ENCODE results near the gene ADPRS. TPM values are rescaled to one million over a fixed set of nuclear protein-coding genes. Genes with fewer than 3 reads are reported as not detected.
A peak's percentile ranks its signal among the peaks of the same experiment; 100 is the strongest.

ADPRS gene
- total and polyA plus RNA-seq, 9 of the 15 experiments (the other 6 are each of a cell fraction or from before 2014, with no cell fraction given) = 5.9 to 40.0 (median 27.4) TPM

DNA sequence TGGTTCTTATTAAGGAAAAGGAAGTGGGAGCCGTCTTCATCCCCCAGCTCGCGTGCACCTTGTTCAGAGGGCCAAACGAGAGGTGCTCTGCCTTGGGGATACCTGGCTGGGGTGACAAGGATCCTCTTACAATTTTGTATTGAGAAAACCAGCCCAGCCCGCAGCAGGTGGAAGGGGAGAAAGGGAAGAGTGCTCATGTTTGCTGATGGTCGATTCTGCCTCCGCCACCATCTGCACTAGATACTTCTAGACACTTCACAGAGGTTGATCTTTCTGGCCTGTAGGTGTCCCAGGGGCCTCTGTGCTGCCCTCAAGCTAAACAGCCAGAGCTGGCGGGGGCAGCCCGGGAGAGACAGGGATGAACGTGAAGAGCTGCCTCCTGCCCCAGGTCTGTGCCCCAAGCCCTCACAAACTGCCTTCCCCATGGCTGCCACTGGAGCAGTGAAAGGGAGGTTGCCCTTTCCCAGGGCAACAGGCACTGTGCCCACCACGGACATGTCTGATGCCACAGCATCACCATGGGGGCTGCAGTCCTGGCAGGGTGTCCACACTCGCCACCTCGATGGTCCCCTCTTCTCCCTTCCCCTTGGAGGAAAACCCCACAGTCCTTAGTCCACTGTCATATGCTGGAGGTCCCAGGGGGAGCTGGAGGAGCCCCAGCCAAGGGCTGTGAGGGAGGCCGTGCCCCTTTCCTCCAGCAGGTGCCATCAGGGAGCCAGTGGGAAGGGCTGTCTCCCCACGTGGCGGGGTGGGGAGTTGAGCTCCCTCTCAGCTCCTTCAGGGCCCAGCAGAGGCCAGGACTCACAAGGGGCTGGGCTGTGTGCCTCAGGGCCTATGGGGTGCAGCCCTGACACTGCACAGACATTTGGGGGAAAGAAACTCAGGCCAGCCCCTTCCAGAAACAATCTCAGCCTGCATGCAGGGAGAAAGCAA is 8.1 kb downstream of the ADPRS start (continued):
- TF ChIP-seq, protein P1, sequence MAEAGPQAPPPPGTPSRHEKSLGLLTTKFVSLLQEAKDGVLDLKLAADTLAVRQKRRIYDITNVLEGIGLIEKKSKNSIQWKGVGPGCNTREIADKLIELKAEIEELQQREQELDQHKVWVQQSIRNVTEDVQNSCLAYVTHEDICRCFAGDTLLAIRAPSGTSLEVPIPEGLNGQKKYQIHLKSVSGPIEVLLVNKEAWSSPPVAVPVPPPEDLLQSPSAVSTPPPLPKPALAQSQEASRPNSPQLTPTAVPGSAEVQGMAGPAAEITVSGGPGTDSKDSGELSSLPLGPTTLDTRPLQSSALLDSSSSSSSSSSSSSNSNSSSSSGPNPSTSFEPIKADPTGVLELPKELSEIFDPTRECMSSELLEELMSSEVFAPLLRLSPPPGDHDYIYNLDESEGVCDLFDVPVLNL (CRISPR knock-in tag; IDR thresholded peaks at IDR 0.05; ENCODE audit: low read depth) = no peak
- TF ChIP-seq, protein P2, sequence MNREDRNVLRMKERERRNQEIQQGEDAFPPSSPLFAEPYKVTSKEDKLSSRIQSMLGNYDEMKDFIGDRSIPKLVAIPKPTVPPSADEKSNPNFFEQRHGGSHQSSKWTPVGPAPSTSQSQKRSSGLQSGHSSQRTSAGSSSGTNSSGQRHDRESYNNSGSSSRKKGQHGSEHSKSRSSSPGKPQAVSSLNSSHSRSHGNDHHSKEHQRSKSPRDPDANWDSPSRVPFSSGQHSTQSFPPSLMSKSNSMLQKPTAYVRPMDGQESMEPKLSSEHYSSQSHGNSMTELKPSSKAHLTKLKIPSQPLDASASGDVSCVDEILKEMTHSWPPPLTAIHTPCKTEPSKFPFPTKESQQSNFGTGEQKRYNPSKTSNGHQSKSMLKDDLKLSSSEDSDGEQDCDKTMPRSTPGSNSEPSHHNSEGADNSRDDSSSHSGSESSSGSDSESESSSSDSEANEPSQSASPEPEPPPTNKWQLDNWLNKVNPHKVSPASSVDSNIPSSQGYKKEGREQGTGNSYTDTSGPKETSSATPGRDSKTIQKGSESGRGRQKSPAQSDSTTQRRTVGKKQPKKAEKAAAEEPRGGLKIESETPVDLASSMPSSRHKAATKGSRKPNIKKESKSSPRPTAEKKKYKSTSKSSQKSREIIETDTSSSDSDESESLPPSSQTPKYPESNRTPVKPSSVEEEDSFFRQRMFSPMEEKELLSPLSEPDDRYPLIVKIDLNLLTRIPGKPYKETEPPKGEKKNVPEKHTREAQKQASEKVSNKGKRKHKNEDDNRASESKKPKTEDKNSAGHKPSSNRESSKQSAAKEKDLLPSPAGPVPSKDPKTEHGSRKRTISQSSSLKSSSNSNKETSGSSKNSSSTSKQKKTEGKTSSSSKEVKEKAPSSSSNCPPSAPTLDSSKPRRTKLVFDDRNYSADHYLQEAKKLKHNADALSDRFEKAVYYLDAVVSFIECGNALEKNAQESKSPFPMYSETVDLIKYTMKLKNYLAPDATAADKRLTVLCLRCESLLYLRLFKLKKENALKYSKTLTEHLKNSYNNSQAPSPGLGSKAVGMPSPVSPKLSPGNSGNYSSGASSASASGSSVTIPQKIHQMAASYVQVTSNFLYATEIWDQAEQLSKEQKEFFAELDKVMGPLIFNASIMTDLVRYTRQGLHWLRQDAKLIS (CRISPR knock-in tag; IDR thresholded peaks at IDR 0.05) = no peak
- TF ChIP-seq ZNF263 (CRISPR knock-in tag; IDR thresholded peaks at IDR 0.05; ENCODE audit: borderline replicate concordance) = no peak
- no peak for TF ChIP-seq BCOR (IDR thresholded peaks at IDR 0.05)
- no peak for TF ChIP-seq ZBTB17 (CRISPR knock-in tag; IDR thresholded peaks at IDR 0.05)
- TF ChIP-seq SPI1 (IDR thresholded peaks at IDR 0.05; ENCODE audit: borderline replicate concordance, low read depth, low read length) = no peak
- no peak for TF ChIP-seq EP400 (IDR thresholded peaks at IDR 0.05)
- TF ChIP-seq, protein P3, sequence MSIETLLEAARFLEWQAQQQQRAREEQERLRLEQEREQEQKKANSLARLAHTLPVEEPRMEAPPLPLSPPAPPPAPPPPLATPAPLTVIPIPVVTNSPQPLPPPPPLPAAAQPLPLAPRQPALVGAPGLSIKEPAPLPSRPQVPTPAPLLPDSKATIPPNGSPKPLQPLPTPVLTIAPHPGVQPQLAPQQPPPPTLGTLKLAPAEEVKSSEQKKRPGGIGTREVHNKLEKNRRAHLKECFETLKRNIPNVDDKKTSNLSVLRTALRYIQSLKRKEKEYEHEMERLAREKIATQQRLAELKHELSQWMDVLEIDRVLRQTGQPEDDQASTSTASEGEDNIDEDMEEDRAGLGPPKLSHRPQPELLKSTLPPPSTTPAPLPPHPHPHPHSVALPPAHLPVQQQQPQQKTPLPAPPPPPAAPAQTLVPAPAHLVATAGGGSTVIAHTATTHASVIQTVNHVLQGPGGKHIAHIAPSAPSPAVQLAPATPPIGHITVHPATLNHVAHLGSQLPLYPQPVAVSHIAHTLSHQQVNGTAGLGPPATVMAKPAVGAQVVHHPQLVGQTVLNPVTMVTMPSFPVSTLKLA (conservative IDR thresholded peaks at IDR 0.05) = 0 out of 4 replicates have a peak, but pooled peaks of 1 of the 2 experiments have one; percentile 34
- TF ChIP-seq, protein P4, sequence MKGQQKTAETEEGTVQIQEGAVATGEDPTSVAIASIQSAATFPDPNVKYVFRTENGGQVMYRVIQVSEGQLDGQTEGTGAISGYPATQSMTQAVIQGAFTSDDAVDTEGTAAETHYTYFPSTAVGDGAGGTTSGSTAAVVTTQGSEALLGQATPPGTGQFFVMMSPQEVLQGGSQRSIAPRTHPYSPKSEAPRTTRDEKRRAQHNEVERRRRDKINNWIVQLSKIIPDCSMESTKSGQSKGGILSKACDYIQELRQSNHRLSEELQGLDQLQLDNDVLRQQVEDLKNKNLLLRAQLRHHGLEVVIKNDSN (CRISPR knock-in tag; IDR thresholded peaks at IDR 0.05) = peak; percentile 78
- TF ChIP-seq, protein P5, sequence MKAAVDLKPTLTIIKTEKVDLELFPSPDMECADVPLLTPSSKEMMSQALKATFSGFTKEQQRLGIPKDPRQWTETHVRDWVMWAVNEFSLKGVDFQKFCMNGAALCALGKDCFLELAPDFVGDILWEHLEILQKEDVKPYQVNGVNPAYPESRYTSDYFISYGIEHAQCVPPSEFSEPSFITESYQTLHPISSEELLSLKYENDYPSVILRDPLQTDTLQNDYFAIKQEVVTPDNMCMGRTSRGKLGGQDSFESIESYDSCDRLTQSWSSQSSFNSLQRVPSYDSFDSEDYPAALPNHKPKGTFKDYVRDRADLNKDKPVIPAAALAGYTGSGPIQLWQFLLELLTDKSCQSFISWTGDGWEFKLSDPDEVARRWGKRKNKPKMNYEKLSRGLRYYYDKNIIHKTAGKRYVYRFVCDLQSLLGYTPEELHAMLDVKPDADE (conservative IDR thresholded peaks at IDR 0.05; ENCODE audit: control insufficient read depth, low read depth, low read length) = no peak
- no peak for TF ChIP-seq ZNF184 (CRISPR knock-in tag; IDR thresholded peaks at IDR 0.05)
- no peak for TF ChIP-seq SP1 (CRISPR knock-in tag; IDR thresholded peaks at IDR 0.05)
- TF ChIP-seq, protein P6, sequence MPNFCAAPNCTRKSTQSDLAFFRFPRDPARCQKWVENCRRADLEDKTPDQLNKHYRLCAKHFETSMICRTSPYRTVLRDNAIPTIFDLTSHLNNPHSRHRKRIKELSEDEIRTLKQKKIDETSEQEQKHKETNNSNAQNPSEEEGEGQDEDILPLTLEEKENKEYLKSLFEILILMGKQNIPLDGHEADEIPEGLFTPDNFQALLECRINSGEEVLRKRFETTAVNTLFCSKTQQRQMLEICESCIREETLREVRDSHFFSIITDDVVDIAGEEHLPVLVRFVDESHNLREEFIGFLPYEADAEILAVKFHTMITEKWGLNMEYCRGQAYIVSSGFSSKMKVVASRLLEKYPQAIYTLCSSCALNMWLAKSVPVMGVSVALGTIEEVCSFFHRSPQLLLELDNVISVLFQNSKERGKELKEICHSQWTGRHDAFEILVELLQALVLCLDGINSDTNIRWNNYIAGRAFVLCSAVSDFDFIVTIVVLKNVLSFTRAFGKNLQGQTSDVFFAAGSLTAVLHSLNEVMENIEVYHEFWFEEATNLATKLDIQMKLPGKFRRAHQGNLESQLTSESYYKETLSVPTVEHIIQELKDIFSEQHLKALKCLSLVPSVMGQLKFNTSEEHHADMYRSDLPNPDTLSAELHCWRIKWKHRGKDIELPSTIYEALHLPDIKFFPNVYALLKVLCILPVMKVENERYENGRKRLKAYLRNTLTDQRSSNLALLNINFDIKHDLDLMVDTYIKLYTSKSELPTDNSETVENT (CRISPR knock-in tag; IDR thresholded peaks at IDR 0.05) = no peak
- TF ChIP-seq ZNF165 (CRISPR knock-in tag; IDR thresholded peaks at IDR 0.05; ENCODE audit: borderline replicate concordance) = no peak
